SKM-1 treated with dmso at 0.1 percent for 144 hours (cell line): ENCODE data around the gene PTPN13.

ENCODE experiments used
- DNase-seq: peaks from one replicate; lab custom pipeline; 2025; ENCODE audit not compliant: unreplicated experiment; lab: John Stamatoyannopoulos, UW

The PTPN13 gene, protein sequence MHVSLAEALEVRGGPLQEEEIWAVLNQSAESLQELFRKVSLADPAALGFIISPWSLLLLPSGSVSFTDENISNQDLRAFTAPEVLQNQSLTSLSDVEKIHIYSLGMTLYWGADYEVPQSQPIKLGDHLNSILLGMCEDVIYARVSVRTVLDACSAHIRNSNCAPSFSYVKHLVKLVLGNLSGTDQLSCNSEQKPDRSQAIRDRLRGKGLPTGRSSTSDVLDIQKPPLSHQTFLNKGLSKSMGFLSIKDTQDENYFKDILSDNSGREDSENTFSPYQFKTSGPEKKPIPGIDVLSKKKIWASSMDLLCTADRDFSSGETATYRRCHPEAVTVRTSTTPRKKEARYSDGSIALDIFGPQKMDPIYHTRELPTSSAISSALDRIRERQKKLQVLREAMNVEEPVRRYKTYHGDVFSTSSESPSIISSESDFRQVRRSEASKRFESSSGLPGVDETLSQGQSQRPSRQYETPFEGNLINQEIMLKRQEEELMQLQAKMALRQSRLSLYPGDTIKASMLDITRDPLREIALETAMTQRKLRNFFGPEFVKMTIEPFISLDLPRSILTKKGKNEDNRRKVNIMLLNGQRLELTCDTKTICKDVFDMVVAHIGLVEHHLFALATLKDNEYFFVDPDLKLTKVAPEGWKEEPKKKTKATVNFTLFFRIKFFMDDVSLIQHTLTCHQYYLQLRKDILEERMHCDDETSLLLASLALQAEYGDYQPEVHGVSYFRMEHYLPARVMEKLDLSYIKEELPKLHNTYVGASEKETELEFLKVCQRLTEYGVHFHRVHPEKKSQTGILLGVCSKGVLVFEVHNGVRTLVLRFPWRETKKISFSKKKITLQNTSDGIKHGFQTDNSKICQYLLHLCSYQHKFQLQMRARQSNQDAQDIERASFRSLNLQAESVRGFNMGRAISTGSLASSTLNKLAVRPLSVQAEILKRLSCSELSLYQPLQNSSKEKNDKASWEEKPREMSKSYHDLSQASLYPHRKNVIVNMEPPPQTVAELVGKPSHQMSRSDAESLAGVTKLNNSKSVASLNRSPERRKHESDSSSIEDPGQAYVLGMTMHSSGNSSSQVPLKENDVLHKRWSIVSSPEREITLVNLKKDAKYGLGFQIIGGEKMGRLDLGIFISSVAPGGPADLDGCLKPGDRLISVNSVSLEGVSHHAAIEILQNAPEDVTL (N-terminal part only)

DNA sequence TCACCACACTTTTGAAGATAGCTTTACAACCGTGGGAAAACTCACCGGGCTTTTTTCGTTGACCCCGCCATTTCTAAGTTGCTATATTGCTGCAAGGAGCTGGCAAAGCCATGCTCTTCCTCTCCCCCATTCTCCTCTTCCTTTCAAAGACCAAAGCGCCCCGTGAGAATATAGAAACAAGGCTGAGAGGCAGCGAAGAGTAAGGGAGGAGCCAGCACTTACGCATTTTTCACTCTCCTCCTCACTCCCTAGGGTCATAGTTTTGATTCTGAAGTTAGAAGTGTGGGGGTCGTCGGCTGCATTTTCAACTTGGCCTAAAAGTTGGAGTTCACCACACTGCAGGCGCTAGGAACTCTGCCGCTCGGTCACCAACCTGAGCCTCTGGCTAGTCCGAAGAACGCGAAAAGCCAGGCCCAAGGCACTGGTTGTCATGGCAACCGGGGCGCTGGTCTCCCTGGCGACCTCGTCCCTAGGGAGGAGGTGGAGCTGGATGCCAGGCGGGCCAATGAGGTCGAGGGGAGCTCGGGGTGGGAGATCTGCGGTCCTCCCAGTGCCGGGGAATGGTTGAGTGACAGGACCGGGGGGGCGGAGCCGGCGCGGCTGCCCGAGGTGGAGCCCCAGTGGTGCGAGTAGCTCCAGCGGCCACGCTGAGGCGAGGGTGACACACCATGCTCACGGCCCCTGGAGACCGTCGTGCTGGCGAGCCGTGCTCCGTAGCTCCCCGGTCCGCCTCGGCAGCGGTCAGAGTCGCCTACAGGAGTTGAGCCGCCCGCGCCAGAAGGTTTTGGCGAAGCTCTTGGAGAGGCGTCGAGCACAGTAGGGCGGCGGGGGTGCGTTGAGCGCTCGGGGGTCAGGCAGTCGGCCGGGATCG, at the start of gene PTPN13:
TSS of gene PTPN13 (plus strand) at position 628 of the 871 bp plus-strand sequence. CDS start 40,942 bp downstream, outside the sequence.
- DNase-seq, result peak; percentile 97

DNA sequence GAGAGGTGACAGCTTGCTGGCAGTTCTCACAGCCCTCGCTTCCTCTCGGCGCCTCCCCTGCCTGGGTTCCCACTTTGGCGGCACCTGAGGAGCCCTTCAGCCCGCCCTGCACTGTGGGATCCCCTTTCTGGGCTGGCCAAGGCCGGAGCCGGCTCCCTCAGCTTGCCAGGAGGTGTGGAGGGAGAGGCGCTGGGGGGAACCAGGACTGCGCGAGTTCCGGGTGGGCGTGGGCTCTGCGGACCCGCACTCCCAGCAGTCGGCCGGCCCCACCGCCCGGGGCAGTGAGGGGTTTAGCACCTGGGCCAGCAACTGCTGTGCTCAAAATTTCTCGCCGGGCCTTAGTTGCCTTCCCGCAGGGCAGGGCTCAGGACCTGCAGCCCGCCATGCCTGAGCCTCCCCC, 47.0 kb upstream of the PTPN13 start:
- DNase-seq, result no peak

DNA sequence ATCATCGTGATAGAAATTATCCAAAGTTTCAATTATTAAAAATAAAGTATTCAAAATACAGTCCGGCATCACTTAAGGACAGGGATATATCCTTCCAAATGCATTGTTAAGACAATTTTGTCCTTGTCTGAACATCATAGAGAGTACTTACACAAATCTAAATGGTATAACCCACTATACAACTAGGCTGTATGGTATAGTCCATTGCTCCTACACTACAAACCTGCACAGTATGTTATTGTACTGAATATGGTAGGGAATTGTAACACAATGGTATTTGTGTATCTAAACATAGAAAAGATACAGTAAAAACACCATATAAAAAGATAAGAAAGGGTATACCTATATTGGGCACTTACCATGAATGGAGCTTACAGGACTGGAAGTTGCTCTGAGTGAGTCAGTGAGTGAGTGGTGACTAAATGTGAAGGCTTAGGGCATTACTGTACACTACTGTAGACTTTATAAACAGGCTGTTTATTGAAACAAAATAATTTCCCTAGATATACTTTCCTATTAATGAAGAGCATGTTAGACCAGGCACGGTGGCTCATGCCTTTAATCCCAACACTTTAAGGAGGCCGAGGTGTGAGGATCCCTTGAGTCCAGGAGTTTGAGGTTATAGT, 44.8 kb upstream of the PTPN13 start:
- DNase-seq, result no peak

DNA sequence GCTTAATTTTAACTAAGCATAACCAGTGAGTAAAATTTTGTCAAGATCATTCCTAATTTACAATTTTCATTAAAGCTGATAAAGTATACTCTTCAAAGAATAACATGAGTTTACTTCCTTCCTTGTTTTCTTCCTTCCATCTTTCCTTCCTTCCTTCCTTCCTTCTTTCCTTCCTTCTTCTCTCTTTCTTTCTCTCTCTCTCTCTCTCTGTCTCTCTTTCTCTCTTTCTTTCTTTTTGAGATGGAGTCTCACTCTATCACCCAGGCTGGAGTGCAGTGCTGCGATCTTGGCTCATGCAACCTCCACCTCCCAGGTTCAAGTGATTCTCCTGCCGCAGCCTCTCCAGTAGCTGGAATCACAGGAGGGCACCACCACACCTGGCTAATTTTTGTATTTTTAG, 42.7 kb upstream of the PTPN13 start:
- no peak for DNase-seq

DNA sequence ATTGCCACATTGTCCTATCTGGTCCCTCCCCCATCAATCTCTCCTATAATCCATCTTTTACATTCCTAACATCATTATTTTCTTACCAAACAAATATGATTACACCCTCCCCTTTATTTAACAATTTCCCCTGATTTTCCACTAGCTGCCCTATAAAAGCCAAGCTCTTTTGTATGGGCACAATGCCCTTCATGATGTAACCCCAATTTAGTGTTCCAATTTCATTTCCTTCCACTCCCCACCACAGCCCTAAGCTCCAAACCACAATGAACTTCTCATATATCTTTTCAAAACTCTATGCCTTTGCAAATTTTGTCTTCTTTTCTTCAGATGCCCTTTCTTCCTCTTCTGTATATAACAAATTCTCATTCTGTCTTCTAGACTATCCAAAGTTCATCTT, 39.5 kb upstream of the PTPN13 start:
- DNase-seq, result peak; percentile 70

DNA sequence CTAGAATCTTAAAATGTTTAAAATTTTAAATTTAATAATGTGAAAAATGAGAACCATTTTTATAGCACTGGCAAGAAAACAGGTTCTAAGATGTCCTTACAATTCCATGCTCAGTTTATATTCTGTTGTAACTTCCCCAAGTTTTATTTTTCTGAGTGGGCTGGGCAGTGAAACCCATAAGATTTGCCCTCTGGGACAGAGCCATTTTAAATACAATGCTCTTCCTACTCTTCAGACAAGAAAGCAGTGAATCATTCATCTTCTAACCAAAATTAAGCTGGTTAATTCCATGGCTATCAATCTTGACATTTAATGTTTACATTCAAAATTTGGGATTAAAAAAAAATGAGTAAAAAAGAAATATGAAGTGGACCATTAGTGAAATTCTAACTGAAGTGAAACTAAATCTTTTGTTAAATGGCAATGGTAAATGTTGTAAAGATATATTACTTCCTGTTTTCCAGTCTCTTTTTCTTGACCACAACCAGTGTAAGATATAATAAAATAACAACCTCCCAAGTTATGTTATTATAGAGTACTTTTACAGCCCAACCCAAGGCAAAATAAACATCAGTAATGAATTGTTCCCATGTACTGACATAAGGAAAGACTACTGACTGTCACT, 37.2 kb upstream of the PTPN13 start:
- DNase-seq, result no peak

DNA sequence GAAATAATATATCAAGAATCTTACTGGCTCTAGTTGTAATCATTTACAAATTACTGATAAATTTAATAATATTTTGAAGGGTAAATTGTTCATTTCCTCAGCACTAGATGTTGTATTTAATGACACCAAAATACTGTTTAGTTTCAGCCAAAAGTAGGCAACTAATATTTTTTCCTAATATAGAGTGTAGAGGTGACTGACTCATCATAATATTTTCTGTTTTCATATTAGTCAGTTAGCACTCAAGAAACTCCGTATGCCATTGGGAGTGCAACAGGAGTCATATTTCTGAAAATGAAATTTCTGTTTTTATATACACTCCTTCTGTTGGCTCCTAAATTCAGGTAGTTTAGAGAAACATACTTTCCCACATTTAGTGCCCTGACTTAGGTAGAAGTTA, 36.6 kb upstream of the PTPN13 start:
- DNase-seq, result no peak

DNA sequence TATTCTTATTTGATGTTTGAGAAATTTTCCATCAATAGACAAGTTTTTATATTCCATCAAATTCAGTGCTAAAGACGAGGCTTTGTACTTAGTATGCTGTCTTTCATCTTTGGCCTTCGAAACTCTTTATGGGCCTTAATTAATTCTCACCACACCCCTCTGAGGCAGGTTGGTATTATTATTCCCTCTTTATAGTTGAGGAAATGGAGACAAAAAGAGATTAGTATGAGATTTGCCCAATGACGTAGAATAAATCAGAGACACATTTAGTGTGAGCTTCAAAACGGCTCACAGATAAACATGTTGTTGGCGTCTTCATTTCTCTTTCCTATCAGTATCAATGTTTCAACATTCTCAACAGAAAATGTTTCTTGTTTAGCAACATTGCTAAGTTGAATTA, 35.9 kb upstream of the PTPN13 start:
- no peak for DNase-seq

DNA sequence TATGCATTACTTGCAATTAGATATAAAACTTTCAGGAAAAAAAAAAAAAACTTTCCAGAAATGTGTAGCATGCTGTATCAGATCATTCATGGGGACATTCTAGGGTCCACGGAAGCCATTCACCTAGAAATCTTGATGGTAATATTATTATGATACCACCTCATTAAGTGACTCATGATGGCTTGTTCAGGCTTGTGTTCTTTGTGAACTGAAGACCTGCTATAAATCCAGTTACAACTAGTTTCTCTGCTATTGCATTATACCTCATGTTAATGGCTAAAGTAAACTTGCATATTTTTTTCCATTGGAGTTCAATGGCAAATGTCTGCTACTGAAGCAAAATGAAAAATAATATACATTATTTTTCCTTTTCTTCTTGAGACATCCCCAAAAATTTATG, 35.3 kb upstream of the PTPN13 start:
- DNase-seq, result no peak

DNA sequence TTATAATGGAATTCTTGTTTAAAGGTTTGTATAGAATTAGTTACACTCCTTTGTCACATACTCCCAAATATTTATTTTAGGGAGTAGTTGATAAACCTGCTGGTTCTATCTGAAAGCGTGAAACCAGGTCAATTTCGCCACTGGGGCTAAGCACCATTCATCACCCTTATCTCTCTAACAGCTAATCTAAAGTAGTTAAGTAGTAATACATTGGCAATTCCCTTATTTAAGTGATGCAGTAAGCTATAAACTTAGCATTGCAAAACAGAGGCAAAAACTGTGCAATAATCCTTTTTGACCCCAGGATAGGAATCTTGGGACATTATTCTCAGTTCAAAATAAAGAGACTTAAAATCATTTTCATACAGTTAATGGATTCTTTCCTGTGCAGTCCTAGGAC, 33.7 kb upstream of the PTPN13 start:
- DNase-seq, result no peak

DNA sequence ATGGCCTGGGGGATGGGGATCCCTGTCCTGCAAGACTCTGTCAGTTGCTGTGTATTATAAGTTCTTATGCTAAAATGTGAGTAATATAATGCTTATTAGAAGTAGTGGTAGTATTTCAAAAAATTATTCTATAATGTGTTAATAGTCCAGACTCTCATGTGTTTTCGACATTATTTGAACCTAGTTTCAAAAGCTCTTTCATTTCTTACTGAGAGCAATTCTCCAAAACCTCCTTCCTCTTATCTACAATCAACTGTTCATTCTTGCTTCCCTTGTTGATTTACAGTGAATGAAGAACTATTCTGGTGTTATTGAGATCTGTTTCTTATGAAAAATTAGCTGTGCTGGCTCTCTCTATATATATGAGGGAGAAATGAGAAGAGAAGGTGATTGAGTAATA, 32.9 kb upstream of the PTPN13 start:
- no peak for DNase-seq

DNA sequence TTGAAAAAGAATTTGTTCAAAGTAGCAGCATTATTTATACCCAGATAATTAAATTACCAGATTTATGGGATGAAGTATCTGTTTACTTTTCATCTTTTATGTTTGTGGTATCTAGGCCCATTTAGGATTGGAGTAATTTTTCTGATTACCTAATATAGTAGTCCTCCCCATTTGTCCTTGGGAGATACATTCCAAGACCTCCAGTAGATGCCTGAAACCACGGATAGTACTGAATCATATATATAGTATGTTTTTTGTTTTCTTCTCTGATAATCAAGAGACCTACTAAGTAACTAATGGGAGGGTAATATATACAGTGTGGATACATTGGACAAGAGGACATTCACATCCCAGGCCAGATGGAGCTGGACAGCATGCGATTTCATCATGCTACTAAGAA, 30.7 kb upstream of the PTPN13 start:
- DNase-seq, result no peak

DNA sequence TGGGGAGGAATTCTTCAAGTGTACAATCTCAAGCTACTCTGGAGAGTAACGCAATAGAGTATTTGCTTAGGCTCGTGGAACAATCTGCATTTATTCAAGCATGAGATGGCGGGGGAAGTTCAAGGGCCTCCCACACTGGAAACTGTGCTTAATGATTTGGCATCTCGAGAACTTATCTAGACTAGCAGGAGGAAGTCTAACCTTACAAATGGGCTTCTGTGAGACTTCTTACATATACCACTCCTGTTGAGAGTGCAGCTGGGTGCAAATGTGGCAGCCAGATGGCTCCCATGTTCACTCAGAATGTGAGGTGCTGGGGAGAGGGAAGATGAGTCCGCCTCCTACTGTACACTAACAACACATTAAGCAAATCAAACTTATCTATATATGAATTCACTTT, 29.3 kb upstream of the PTPN13 start:
- no peak for DNase-seq

DNA sequence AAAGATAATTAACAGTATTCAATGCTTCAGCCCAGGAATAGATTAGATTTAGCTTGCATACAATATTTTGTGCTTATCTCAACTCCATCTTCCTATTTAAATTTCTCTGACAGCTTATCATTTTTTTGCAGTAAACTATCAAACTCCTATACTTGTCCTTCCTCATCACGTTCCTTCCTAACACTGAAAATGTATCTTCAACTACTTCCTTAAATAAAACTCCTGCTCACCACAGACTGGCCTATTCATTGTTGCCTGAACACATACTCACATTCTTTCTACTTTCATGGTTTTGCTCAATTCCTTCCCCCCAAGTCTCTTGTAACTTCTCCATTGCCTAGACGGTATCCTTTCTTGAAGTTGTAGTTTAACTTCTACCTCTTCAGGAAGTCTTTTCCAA, 28.5 kb upstream of the PTPN13 start:
- peak; percentile 92 for DNase-seq

DNA sequence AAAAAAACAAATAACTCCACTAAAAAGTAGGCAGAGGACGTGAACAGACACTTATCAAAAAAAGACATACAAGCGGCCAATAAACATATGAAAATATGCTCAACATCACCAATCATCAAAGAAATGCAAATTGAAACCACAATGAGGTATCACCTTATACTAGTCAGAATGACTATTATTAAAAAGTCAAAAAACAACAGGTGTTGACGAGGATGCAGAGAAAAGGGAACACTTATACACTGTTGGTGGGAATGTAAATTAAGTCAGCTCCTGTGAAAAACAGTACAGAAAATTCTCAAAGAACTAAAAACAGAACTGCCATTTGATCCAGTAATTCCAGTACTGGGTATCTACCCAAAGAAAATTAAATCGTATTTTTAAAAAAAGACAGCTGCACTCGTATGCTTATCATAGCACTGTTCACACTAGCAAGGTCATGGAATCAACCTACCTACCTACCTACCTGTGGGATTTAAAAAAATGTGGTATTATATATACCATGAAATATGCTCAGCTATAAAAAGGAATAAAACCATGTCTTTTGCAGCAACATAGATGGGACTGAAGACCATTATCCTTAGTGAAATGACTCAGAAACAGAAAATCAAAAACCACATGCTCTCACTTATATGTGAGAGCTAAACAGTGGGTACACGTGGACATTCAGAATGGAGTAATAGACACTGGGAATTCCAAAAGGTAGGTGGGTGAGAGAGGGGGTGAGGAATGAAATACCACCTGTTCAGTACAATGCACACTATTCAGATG, 24.8 kb upstream of the PTPN13 start:
- no peak for DNase-seq

DNA sequence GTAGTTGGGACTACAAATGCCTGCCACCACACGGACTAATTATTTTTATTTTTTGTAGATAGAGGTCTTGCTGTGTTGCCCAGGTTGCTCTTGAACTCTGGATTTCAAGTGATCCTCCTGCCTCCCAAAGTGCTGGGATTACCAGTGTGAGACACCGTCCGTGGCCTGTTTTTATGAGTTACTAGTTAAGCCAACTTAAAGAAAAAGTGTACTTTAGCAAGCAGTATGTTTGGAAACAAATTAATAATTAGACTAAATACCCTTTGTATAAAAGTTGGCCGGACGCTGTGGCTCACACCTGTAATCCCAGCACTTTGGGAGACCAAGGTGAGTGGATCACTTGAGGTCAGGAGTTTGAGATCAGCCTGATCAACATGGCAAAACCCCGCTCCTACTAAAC, 14.2 kb upstream of the PTPN13 start:
- DNase-seq, result no peak

DNA sequence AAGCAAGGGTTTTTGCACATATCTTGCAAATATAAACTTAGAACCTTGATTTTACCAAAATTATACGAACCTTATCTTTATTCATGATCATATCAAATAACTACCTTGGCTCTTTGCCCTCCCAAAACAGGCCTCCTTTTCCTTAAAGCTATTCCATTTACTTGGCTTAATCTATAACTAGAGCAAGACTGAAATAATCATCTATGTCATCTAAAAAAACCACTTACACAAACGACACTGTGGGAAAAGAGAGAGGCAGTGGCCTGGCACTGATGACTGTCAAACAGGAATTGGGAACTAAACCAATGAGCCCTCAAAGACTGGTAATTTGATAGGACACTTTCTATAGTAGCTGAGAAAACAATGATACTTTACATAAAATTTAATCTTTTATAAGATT, 11.7 kb upstream of the PTPN13 start:
- no peak for DNase-seq

DNA sequence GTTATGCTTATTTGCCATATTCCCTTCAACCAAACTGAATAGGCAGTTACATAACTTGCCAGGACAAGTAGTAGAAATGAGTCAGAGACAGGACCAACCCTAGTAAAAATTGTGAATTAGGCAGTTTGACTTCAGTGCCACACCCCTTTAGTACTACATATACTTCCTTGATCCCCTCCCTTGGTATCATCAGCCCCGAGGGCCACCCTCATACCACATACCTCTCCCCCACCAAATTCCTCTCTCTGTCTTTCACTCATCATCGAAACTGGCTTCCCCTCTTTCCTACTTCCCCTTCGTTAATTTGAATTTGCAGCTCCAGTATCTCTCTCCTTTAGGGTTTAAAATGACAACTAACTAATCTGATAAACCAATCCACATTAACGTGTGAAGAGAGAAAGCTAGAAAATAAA, 7.9 kb upstream of the PTPN13 start:
- DNase-seq, result peak; percentile 53
